ENCODE measurements around the gene FZD7.

DNA sequence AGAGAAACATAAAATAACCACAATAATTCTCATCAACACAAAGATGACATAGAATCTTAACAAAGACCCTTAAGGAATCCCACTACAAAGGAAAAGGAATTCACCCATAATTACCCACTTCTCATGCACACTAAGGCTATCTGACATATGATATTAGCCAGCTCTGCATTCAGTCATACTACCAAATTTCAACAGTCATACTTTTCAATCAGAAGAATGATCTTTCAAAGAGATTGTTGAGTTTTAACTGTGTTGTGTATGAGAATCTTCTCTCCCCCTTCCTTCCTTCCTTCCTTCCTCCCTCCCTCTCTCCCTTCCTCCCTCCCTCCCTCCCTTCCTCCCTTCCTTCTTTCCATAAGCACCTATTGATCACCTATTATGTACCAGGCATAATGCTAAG lies 17.0 kb downstream of the FZD7 start:
- TF ChIP-seq, protein P1, sequence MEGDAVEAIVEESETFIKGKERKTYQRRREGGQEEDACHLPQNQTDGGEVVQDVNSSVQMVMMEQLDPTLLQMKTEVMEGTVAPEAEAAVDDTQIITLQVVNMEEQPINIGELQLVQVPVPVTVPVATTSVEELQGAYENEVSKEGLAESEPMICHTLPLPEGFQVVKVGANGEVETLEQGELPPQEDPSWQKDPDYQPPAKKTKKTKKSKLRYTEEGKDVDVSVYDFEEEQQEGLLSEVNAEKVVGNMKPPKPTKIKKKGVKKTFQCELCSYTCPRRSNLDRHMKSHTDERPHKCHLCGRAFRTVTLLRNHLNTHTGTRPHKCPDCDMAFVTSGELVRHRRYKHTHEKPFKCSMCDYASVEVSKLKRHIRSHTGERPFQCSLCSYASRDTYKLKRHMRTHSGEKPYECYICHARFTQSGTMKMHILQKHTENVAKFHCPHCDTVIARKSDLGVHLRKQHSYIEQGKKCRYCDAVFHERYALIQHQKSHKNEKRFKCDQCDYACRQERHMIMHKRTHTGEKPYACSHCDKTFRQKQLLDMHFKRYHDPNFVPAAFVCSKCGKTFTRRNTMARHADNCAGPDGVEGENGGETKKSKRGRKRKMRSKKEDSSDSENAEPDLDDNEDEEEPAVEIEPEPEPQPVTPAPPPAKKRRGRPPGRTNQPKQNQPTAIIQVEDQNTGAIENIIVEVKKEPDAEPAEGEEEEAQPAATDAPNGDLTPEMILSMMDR (IDR thresholded peaks at IDR 0.05 in 4 of 5, conservative IDR thresholded peaks at IDR 0.05 in 1 of 5): no peak
- no peak for TF ChIP-seq POLR2A (IDR thresholded peaks at IDR 0.05)

All from gastrocnemius medialis (tissue), 4 donors.